Ovary (tissue), 3 donors: Measurements from ENCODE around the gene NODAL.

Experiments
- POLR2A ChIP-seq: fragments of 450-650 bp; IDR thresholded peaks from one replicate; pipeline ENCODE4 v1.6.1; 2017; ENCODE audit warnings: antibody characterized with exemption, mild to moderate bottlenecking, moderate library complexity
- TF ChIP-seq, protein P1 (sequence below), 3 donors: fragments of 450-650 bp in 2 of 3; fragments of 200-600 bp in 1 of 3; IDR thresholded peaks; one replicate each; pipeline versions ENCODE4 v1.5.1 to v1.8.0; 2016 to 2022; ENCODE audit warnings: antibody characterized with exemption in 3 of 3, mild to moderate bottlenecking in 1 of 3
- donor health status: DM: no; HTN: no; CAD: no.

DNA sequence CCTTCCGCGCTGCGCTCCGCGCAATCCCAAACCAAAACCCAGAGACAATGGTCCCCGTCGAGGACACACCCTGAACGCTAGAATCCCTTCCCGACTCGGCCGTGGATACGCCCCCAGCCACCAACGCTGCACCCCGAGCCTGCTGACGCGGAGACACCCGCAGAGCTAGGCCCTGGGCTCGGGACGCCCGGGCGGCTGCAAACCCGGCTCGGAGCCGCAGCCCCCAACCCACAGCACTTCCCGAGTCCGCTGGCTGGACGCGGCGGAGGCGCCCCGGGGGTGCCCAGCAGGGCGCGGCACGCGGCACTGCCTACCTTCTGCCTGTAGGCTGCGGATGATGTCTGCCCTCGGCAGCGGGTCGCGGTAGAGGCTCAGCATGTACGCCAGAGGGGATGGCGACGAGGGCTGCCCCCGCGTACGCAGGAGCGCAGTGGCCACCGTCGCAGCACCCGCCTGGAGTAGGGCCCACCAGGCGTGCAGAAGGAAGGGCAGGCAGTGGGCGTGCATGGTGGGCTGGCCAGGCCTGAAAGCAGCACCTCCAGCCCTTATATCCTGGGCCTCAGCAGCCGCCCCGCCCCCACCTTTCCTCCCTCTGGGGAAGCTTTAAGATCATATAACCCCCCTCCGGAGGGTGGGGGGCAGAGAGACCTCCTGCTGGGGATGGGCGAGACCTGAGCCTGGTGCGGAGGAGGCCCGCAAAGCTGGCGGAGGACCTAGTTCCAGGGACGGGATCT, at the start of gene NODAL:
- TF ChIP-seq, protein P1, sequence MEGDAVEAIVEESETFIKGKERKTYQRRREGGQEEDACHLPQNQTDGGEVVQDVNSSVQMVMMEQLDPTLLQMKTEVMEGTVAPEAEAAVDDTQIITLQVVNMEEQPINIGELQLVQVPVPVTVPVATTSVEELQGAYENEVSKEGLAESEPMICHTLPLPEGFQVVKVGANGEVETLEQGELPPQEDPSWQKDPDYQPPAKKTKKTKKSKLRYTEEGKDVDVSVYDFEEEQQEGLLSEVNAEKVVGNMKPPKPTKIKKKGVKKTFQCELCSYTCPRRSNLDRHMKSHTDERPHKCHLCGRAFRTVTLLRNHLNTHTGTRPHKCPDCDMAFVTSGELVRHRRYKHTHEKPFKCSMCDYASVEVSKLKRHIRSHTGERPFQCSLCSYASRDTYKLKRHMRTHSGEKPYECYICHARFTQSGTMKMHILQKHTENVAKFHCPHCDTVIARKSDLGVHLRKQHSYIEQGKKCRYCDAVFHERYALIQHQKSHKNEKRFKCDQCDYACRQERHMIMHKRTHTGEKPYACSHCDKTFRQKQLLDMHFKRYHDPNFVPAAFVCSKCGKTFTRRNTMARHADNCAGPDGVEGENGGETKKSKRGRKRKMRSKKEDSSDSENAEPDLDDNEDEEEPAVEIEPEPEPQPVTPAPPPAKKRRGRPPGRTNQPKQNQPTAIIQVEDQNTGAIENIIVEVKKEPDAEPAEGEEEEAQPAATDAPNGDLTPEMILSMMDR (IDR thresholded peaks at IDR 0.05): no peak
- TF ChIP-seq POLR2A: no peak
